HEK293 (cell line): ENCODE results near the gene MRPL36.
A peak's percentile ranks its signal among the peaks of the same experiment; 100 is the strongest.

Source experiments
- CTCF ChIA-PET: fragments of 350-600 bp; formaldehyde crosslinking; extraction: SDS; loops from one replicate; lab custom pipeline; 2021; ENCODE audit warnings: antibody characterized with exemption; lab: Yijun Ruan, JAX
- POLR2A ChIA-PET: fragments of 300-600 bp; formaldehyde crosslinking; extraction: SDS; loops from one replicate; lab custom pipeline; 2020; ENCODE audit warnings: antibody characterized with exemption, inconsistent platforms; lab: Yijun Ruan, JAX
- H3K27ac ChIP-seq: fragments of 200-500 bp; sonication (Bioruptor generic); 2 replicates; pipeline ENCODE4 v1.5.1; 2014; ENCODE audit warnings: low read depth, low read length, control low read depth, inconsistent platforms; ENCODE audit errors: extremely low read depth
- H3K36me3 ChIP-seq, 2 experiments: fragments of 200-500 bp in 1 of 2; sonication (Bioruptor generic) in 1 of 2; 1 replicate in 1 of 2; 2 replicates in 1 of 2; pipeline ENCODE4 v1.5.1; 2014 to 2017; ENCODE audit warnings: inconsistent platforms in 2 of 2, low read length in 2 of 2; ENCODE audit not compliant: control insufficient read depth in 2 of 2, insufficient read depth in 1 of 2
- H3K4me1 ChIP-seq: fragments of 200-500 bp; sonication (Bioruptor generic); 2 replicates; pipeline ENCODE4 v1.5.1; 2014; ENCODE audit warnings: mild to moderate bottlenecking, low read length, inconsistent platforms; ENCODE audit not compliant: control insufficient read depth, insufficient read depth
- H3K4me3 ChIP-seq: 2 replicates; pipeline ENCODE4 v1.5.1; 2011; ENCODE audit warnings: low read depth, mild to moderate bottlenecking, control low read depth, low read length, moderate library complexity
- H3K9me3 ChIP-seq: fragments of 200-500 bp; sonication (Bioruptor generic); 2 replicates; pipeline ENCODE4 v1.5.1; 2014; ENCODE audit warnings: low read depth, low read length, inconsistent platforms; ENCODE audit not compliant: control insufficient read depth, insufficient read depth
- EGR2 ChIP-seq: fragments of 450-650 bp; formaldehyde crosslinking; IDR thresholded peaks from 2 replicates; pipeline ENCODE4 v1.5.1; 2016; ENCODE audit warnings: low read depth, missing biosample characterization, missing genetic modification characterization
- GLIS2 ChIP-seq: fragments of 450-650 bp; formaldehyde crosslinking; IDR thresholded peaks from 2 replicates; pipeline ENCODE4 v1.5.1; 2016; ENCODE audit warnings: missing biosample characterization, missing genetic modification characterization
- KLF10 ChIP-seq: fragments of 450-650 bp; IDR thresholded peaks from 2 replicates; pipeline ENCODE4 v1.5.1; 2018; ENCODE audit warnings: missing biosample characterization, mild to moderate bottlenecking, missing genetic modification characterization
- RBAK ChIP-seq: fragments of 450-650 bp; formaldehyde crosslinking; IDR thresholded peaks from 2 replicates; pipeline ENCODE4 v1.5.1; 2016; ENCODE audit warnings: missing biosample characterization, missing genetic modification characterization
- REST ChIP-seq: fragments of 450-650 bp; formaldehyde crosslinking; IDR thresholded peaks from 2 replicates; pipeline ENCODE4 v1.5.1; 2016; ENCODE audit warnings: missing biosample characterization, missing genetic modification characterization
- SP7 ChIP-seq: fragments of 450-650 bp; formaldehyde crosslinking; IDR thresholded peaks from 2 replicates; pipeline ENCODE4 v1.5.1; 2016; ENCODE audit warnings: missing biosample characterization, missing genetic modification characterization
- ZFHX2 ChIP-seq: fragments of 450-650 bp; formaldehyde crosslinking; conservative IDR thresholded peaks from 2 replicates; pipeline ENCODE4 v1.5.1; 2016; ENCODE audit warnings: missing biosample characterization, missing genetic modification characterization
- ZNF155 ChIP-seq: fragments of 450-650 bp; formaldehyde crosslinking; IDR thresholded peaks from 2 replicates; pipeline ENCODE4 v1.5.1; 2016; ENCODE audit warnings: missing biosample characterization, missing genetic modification characterization
- ZNF19 ChIP-seq: fragments of 450-650 bp; formaldehyde crosslinking; IDR thresholded peaks from 2 replicates; pipeline ENCODE4; 2016; ENCODE audit warnings: missing biosample characterization, missing genetic modification characterization, low read depth
- ZNF248 ChIP-seq: fragments of 450-650 bp; formaldehyde crosslinking; IDR thresholded peaks from 2 replicates; pipeline ENCODE4 v1.5.1; 2017; ENCODE audit warnings: missing biosample characterization, missing genetic modification characterization
- ZNF324 ChIP-seq: fragments of 450-650 bp; formaldehyde crosslinking; IDR thresholded peaks from 2 replicates; pipeline ENCODE4 v1.5.1; 2016; ENCODE audit warnings: missing biosample characterization, missing genetic modification characterization
- ZNF398 ChIP-seq: fragments of 450-650 bp; formaldehyde crosslinking; IDR thresholded peaks from 2 replicates; pipeline ENCODE4 v1.5.1; 2017; ENCODE audit warnings: missing biosample characterization, missing genetic modification characterization
- ZNF501 ChIP-seq: fragments of 450-650 bp; formaldehyde crosslinking; IDR thresholded peaks from 2 replicates; pipeline ENCODE4 v1.5.1; 2016; ENCODE audit warnings: missing biosample characterization, missing genetic modification characterization
- ZNF521 ChIP-seq: fragments of 450-650 bp; formaldehyde crosslinking; IDR thresholded peaks from 2 replicates; pipeline ENCODE4 v1.5.1; 2017; ENCODE audit warnings: missing biosample characterization, mild to moderate bottlenecking, missing genetic modification characterization
- ZNF692 ChIP-seq: fragments of 450-650 bp; formaldehyde crosslinking; IDR thresholded peaks from 2 replicates; pipeline ENCODE4 v1.5.1; 2016; ENCODE audit warnings: missing biosample characterization, missing genetic modification characterization
- ZNF704 ChIP-seq: fragments of 450-650 bp; formaldehyde crosslinking; IDR thresholded peaks from 2 replicates; pipeline ENCODE4 v1.5.1; 2016; ENCODE audit warnings: missing biosample characterization, missing genetic modification characterization
- ZSCAN30 ChIP-seq: fragments of 450-650 bp; IDR thresholded peaks from 2 replicates; pipeline ENCODE4 v1.5.1; 2018; ENCODE audit warnings: missing biosample characterization, mild to moderate bottlenecking, missing genetic modification characterization, moderate library complexity

The MRPL36 gene

DNA sequence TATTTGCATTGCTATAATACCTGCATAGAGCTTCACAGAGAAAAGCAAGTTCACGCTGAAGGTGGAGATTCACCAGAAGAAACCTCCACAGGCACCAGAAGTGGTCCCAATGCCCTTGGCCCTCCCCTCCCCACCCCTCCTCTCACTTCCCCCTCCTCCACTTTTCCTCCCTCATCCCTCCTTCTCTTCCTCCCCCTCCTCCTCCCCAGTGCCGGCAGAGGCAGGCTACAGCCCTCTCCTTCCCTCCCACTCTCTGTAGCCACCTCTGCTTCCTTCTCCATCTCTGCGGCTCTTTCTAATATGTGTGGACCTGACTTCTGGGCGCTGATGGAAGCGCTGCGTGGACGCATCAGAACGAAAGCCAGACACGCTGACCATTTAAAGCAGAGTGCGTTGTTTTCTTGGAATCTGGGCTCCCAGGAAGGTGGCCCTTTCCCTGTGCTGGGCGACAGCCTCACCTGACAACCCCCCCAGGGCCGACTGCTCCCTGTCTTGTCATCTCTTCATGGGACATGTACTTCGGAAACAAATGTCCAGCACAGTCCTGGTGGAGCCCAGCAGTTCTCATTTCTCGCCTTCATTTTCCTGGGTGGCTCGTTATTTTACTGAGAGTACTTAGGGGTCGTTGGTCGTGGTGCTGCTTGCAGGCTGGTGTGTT is 31.1 kb upstream of the MRPL36 start:
- POLR2A ChIA-PET = no interaction called here
- Histone ChIP-seq H3K4me3 (no peak overlapping the region), H3K4me1 (no peaks in the 10 kb centered on the region), H3K9me3 (no peaks in the 10 kb centered on the region), H3K36me3 (peaks cover 7 to 18% of the 10 kb centered on the region in 2 experiments), H3K27ac (no peak overlapping the region)
- TF ChIP-seq ZNF398 (tag by site-specific recombination) (peak; percentile 35; the same call in 1 of the 2 replicates), EGR2 (tag by site-specific recombination) (peak; percentile 92), ZNF324 (tag by site-specific recombination) (no peak), ZFHX2 (tag by site-specific recombination) (peak; percentile 74)
- CTCF ChIA-PET = no interaction called here

DNA sequence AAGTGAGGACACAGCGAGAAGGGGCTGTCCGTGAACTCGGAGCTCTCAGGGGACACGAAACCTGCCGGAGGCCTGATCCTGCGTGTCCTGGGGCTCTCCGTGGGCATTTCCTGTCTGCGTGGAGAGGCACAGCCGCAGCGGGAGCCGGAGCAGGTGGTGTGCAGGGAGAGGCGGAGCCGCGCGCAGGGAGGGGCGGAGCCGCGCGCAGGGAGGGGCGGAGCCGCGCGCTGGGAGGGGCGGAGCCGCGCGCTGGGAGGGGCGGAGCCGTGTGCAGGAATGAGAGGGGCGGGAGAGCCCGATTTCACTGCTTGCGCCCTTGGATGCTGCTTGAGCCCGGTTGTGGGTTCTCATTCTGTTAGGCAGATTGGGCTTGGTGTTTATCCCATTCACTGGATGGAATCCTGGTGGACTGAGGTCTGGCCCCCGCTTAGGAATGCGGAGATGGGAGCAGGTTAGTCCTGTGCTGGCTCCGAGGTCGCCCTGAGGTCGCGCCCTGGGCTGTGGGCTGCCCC is 28.3 kb upstream of the MRPL36 start:
- POLR2A ChIA-PET = no interaction called here
- H3K36me3 ChIP-seq = peaks cover 7 to 35% of the 10 kb centered on the region in 2 experiments
- no peak for TF ChIP-seq ZNF248 (tag by site-specific recombination)
- no peak for TF ChIP-seq ZNF155
- TF ChIP-seq, all 188 proteins: peak for 0
- CTCF ChIA-PET = no interaction called here
- Histone ChIP-seq H3K4me3 (no peak overlapping the region), H3K27ac (no peak overlapping the region), H3K4me1 (no peaks in the 10 kb centered on the region), H3K9me3 (no peaks in the 10 kb centered on the region)

- POLR2A ChIA-PET = no interaction called here
- no peaks in the 10 kb centered on the region for H3K4me1 ChIP-seq
- H3K9me3 ChIP-seq = no peaks in the 10 kb centered on the region
- H3K36me3 ChIP-seq = peaks cover 13 to 39% of the 10 kb centered on the region in 2 experiments
- no peak overlapping the region for H3K4me3 ChIP-seq
- no peak for TF ChIP-seq ZNF704 (tag by site-specific recombination)
- no peak for TF ChIP-seq GLIS2 (tag by site-specific recombination)
- no peak for TF ChIP-seq ZNF521
- TF ChIP-seq SP7 (tag by site-specific recombination) = no peak
- TF ChIP-seq ZNF692 (tag by site-specific recombination) = no peak
- TF ChIP-seq ZSCAN30 (tag by site-specific recombination) = no peak
- no peak for TF ChIP-seq REST (tag by site-specific recombination)
- no peak for TF ChIP-seq EGR2 (tag by site-specific recombination)
- no peak for TF ChIP-seq RBAK (tag by site-specific recombination)
- no peak for TF ChIP-seq KLF10 (tag by site-specific recombination)
- no peak for TF ChIP-seq ZNF501 (tag by site-specific recombination)
- TF ChIP-seq ZNF19 = no peak
- TF ChIP-seq, all 188 proteins: peak for 0
- CTCF ChIA-PET = interaction anchor here (0.6 kb wide), 1 partner anchor 393 kb away, joined by 3 read pairs; no protein-coding TSS in a partner anchor
- no peak overlapping the region for H3K27ac ChIP-seq
Observed at GRCh38 chr5:1827025-1827885, 27.6 kb upstream of the MRPL36 start.
